ENCODE results near the gene KCP. TPM values are rescaled to one million over a fixed set of nuclear protein-coding genes. Genes with fewer than 3 reads are reported as not detected.

Gene KCP
- total RNA-seq, 6 experiments from 2014 or later, result 0.10 to 0.22 (median 0.12) TPM; not detected in 2

DNA sequence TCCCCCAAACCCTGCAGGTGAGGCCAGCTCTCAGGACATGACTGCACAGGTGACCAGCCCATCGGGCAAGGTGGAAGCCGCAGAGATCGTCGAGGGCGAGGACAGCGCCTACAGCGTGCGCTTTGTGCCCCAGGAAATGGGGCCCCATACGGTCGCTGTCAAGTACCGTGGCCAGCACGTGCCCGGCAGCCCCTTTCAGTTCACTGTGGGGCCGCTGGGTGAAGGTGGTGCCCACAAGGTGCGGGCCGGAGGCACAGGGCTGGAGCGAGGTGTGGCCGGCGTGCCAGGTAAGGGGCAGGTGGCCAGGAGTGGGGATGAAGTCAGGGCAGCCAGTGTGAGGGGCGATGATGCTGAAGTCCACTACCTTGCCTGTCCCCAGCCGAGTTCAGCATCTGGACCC is 56.1 kb downstream of the KCP start:
- no peak overlapping the region for H3K27ac ChIP-seq
- no peak for DNase-seq
- H3K9me3 ChIP-seq, result no peaks in the 10 kb centered on the region
- H3K36me3 ChIP-seq, result no peaks in the 10 kb centered on the region
- H3K27me3 ChIP-seq, result no peaks in the 10 kb centered on the region
- no CpG with 5 or more reads among the region's 21 CpGs for WGBS (ENCODE audit: insufficient coverage, low coverage, low lambda C conversion rate, missing lambda C conversion rate)
- intact Hi-C loops (cut with DNase I), result no loop called here
- H3K4me1 ChIP-seq, result no peaks in the 10 kb centered on the region
- TF ChIP-seq, protein P1, sequence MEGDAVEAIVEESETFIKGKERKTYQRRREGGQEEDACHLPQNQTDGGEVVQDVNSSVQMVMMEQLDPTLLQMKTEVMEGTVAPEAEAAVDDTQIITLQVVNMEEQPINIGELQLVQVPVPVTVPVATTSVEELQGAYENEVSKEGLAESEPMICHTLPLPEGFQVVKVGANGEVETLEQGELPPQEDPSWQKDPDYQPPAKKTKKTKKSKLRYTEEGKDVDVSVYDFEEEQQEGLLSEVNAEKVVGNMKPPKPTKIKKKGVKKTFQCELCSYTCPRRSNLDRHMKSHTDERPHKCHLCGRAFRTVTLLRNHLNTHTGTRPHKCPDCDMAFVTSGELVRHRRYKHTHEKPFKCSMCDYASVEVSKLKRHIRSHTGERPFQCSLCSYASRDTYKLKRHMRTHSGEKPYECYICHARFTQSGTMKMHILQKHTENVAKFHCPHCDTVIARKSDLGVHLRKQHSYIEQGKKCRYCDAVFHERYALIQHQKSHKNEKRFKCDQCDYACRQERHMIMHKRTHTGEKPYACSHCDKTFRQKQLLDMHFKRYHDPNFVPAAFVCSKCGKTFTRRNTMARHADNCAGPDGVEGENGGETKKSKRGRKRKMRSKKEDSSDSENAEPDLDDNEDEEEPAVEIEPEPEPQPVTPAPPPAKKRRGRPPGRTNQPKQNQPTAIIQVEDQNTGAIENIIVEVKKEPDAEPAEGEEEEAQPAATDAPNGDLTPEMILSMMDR (IDR thresholded peaks at IDR 0.05), result no peak
- no peak for TF ChIP-seq POLR2A (IDR thresholded peaks at IDR 0.05)
- ATAC-seq, result no peak
- H3K4me3 ChIP-seq, result no peak overlapping the region

DNA sequence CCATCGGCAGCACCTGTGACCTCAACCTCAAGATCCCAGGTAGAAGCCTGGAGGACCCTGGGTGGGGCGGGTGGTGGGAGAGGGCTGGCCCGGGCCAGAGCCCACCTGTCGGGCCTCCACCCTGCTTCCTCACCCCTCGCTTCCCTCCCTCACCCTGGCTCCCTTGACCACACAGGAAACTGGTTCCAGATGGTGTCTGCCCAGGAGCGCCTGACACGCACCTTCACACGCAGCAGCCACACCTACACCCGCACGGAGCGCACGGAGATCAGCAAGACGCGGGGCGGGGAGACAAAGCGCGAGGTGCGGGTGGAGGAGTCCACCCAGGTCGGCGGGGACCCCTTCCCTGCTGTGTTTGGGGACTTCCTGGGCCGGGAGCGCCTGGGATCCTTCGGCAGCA is 56.7 kb downstream of the KCP start:
- Histone ChIP-seq H3K4me3 (no peak overlapping the region), H3K36me3 (no peaks in the 10 kb centered on the region), H3K4me1 (no peaks in the 10 kb centered on the region), H3K27me3 (no peaks in the 10 kb centered on the region), H3K9me3 (no peaks in the 10 kb centered on the region), H3K27ac (no peak overlapping the region)
- intact Hi-C loops (cut with DNase I), result no loop called here
- TF ChIP-seq, protein P1 (IDR thresholded peaks at IDR 0.05), result no peak
- DNase-seq (no peak), ATAC-seq (no peak)
- WGBS (ENCODE audit: insufficient coverage, low coverage, low lambda C conversion rate, missing lambda C conversion rate), result 20% methylated on average over 3 of the region's 23 CpGs

DNA sequence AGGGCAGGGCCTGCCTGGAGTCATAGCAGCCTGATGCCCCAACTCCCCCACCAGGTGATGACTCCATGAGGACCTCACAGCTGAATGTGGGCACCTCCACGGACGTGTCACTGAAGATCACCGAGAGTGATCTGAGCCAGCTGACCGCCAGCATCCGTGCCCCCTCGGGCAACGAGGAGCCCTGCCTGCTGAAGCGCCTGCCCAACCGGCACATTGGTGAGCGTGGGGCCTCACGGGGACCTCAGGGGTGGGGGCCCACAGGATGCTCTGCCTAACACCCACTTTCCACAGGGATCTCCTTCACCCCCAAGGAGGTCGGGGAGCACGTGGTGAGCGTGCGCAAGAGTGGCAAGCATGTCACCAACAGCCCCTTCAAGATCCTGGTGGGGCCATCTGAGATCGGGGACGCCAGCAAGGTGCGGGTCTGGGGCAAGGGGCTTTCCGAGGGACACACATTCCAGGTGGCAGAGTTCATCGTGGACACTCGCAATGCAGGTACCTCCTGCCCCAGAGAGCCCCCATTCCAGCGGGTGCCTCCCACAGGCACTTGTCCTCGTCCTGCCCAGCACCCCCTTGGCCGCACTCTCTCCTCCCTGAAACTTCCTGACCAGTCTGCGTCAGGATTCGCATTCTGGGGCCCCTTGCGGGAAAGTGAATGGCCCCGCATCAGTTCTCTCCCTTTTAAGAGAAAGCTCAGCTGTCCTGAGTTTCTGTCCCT is 57.8 kb downstream of the KCP start:
- ATAC-seq (no peak), DNase-seq (no peak)
- whole genome bisulfite sequencing (ENCODE audit: insufficient coverage, low coverage, low lambda C conversion rate, missing lambda C conversion rate), result no CpG with 5 or more reads among the region's 28 CpGs
- H3K27ac ChIP-seq, result no peak overlapping the region
- intact Hi-C loops (cut with DNase I), result no loop called here
- no peak overlapping the region for H3K4me3 ChIP-seq
- TF ChIP-seq POLR2A (IDR thresholded peaks at IDR 0.05), result no peak
- TF ChIP-seq, protein P1 (IDR thresholded peaks at IDR 0.05), result no peak
- H3K27me3 ChIP-seq, result no peaks in the 10 kb centered on the region
- no peaks in the 10 kb centered on the region for H3K36me3 ChIP-seq
- no peaks in the 10 kb centered on the region for H3K4me1 ChIP-seq
- H3K9me3 ChIP-seq, result no peaks in the 10 kb centered on the region

DNA sequence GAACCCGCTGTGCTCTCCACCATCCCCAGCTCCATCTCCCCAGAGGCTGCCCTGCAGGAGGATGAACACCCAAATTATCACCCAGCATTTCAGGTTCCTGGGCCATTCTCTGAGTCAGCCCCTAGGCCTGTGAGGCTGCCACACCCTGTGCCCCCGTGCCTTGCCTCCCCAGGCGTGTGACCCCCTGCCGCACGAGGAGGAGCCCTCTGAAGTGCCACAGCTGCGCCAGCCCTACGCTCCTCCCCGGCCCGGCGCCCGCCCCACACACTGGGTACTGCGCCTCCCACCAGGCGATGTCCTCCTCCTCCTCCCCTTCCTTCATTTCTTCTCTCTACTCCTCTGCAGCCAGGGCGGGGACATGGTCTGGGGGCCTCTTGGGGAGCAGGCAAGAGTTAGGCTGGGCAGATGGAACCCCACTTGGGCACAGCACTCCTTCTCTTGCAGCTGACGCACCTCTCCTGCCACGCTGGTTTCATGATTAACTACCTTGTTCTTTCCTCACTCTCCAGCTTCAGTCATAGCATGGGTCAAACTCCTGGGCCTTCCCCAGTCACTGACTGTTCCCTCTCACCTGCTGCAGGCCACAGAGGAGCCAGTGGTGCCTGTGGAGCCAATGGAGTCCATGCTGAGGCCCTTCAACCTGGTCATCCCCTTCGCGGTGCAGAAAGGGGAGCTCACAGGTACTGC is 60.6 kb downstream of the KCP start:
- no peaks in the 10 kb centered on the region for H3K36me3 ChIP-seq
- H3K9me3 ChIP-seq, result no peaks in the 10 kb centered on the region
- 85% methylated on average over 12 of the region's 18 CpGs for WGBS (ENCODE audit: insufficient coverage, low coverage, low lambda C conversion rate, missing lambda C conversion rate)
- ATAC-seq (peak in 2 of 4 donors; percentile 24 to 26), DNase-seq (no peak)
- no peak for TF ChIP-seq POLR2A (IDR thresholded peaks at IDR 0.05)
- TF ChIP-seq, protein P1 (IDR thresholded peaks at IDR 0.05), result no peak
- H3K27ac ChIP-seq, result no peak overlapping the region
- intact Hi-C loops (cut with DNase I), result no loop called here
- H3K4me3 ChIP-seq, result no peak overlapping the region
- H3K27me3 ChIP-seq, result no peaks in the 10 kb centered on the region
- no peaks in the 10 kb centered on the region for H3K4me1 ChIP-seq
